Heart left ventricle (tissue), 16 donors: ENCODE measurements around the gene ZNF28. TPM values are rescaled to one million over a fixed set of nuclear protein-coding genes. Genes with fewer than 3 reads are reported as not detected.
"Not testable (repeated sequence)": the region's sequence is repeated elsewhere in the genome, so short reads cannot be mapped to it uniquely, and the experiment has no call there.

Source experiments
- ATAC-seq, 4 donors: fragments of 200-7000 bp; cut with Tn5 transposase; one replicate each; pipeline ENCODE4 v1.9.1; 2020 to 2022; ENCODE audit warnings: moderate library complexity in 4 of 4, mild to moderate bottlenecking in 3 of 4, moderate number of reproducible peaks in 1 of 4
- DNase-seq, 5 donors: peaks; one replicate each; pipeline ENCODE4 v3.0.0-alpha.2; 2020
- H3K27ac ChIP-seq, 12 donors: fragments of 200-600 bp; sonication (generic) in 4 of 12; one replicate each; pipeline versions ENCODE4 v1.5.0 to v1.8.0; 2016 to 2022; ENCODE audit warnings: mild to moderate bottlenecking in 2 of 12
- H3K27me3 ChIP-seq, 9 donors: fragments of 200-600 bp; sonication (generic) in 2 of 9; one replicate each; pipeline versions ENCODE4 v1.5.1 to v1.8.0; 2016 to 2022; ENCODE audit warnings: mild to moderate bottlenecking in 3 of 9
- H3K36me3 ChIP-seq, 9 donors: fragments of 200-600 bp; sonication (generic) in 2 of 9; one replicate each; pipeline versions ENCODE4 v1.5.0 to v1.8.0; 2018 to 2022; ENCODE audit warnings: mild to moderate bottlenecking in 2 of 9
- H3K4me1 ChIP-seq, 12 donors: fragments of 200-600 bp; sonication (generic) in 4 of 12; one replicate each; pipeline versions ENCODE4 v1.5.0 to v1.8.0; 2016 to 2022; ENCODE audit warnings: mild to moderate bottlenecking in 3 of 12
- H3K4me3 ChIP-seq, 12 donors: fragments of 200-600 bp; sonication (generic) in 4 of 12; one replicate each; pipeline versions ENCODE4 v1.5.0 to v1.8.0; 2017 to 2022; ENCODE audit warnings: mild to moderate bottlenecking in 9 of 12, moderate library complexity in 4 of 12
- H3K9me3 ChIP-seq, 12 donors: fragments of 200-600 bp; sonication (generic) in 4 of 12; one replicate each; pipeline versions ENCODE4 v1.5.0 to v1.8.0; 2016 to 2022; ENCODE audit warnings: mild to moderate bottlenecking in 1 of 12
- POLR2A ChIP-seq, 2 donors: fragments of 450-650 bp; IDR thresholded peaks; one replicate each; pipeline ENCODE4 v1.6.1; 2017; ENCODE audit warnings: antibody characterized with exemption in 2 of 2, mild to moderate bottlenecking in 2 of 2, moderate library complexity in 2 of 2
- WGBS, 4 donors: extraction: QIAGEN DNeasy Blood & Tissue Kit in 2 of 4; methylation state at CpG; one replicate each; pipeline versions ENCODE4 v1.1.5 to v1.1.7; 2013 to 2018; 5-methylcytosine and 5-hydroxymethylcytosine counted together
- intact Hi-C, 10 donors: fragments of 100-400 bp; cut with DNase I; formaldehyde crosslinking; loops; one replicate each; pipeline versions ENCODE4 v1.11.1 to v1.14.2; 2022
- polyA plus RNA-seq, 2 donors: library from polyadenylated mRNA; stranded (reverse); fragments of 200-250 nt; gene quantifications; one replicate each; pipeline ENCODE4 v1.2.3, GENCODE V29; 2013
- total RNA-seq, 9 donors: library from RNA; depleted of rRNA in 2 of 9; stranded (reverse); fragments of >200 nt in 2 of 9; fragmentation: NEBNext Ultra II Directional in 3 of 9; extraction: Animal tissue kit (Norgen Biotek cat#: 25700) in 3 of 9; gene quantifications; one replicate each; pipeline versions ENCODE4 v1.1.0 to v1.2.4, GENCODE V29; 2016 to 2023
- TF ChIP-seq, protein P1 (sequence below), 12 donors: fragments of 200-600 bp; sonication (generic) in 4 of 12; IDR thresholded peaks; one replicate each; pipeline versions ENCODE4 v1.5.0 to v1.8.0; 2018 to 2022; ENCODE audit warnings: antibody characterized with exemption in 12 of 12, mild to moderate bottlenecking in 5 of 12
- donor health status: ischemic (EF 13 %, LVEDD 7.1; RV severe dilation, severe dysfunction).
- donor health status: healthy with polysubstance abuse.
- donor health status: DM: no; HTN: yes; CAD: no.
- donor health status: DM: no; HTN: no; CAD: no.
- donor health status: ischemic (EF 25% LVEDD 6.9; RV normal size, moderate dysfunction).
- donor health status: ischemic (EF 25% LVEDD 5.7; RV mildly dilated, moderate dysfunction).
- donor health status: healthy.
- donor health status: DM: yes; HTN: yes; CAD: no.
- donor health status: ischemic (EF 35%, LVEDD 5.7; RV mildly dilated, moderate dysfunction).
- donor health status: nonischemic (EF 11% LVEDD 7.7; RV severe dilation, severe dysfunction).
- donor health status: DM: yes; HTN: yes; CAD: no.
- donor health status: PGD.
- donor health status: ischemic (EF 29% LVEDD 5.4; RV normal size, mild dysfunction).
- donor health status: nonischemic (EF 23%, LVEDD 6.1; RV moderate dilation, normal function).

ZNF28 gene
- total and polyA plus RNA-seq, 11 donors, result 2.3 to 11.4 (median 7.8) TPM

DNA sequence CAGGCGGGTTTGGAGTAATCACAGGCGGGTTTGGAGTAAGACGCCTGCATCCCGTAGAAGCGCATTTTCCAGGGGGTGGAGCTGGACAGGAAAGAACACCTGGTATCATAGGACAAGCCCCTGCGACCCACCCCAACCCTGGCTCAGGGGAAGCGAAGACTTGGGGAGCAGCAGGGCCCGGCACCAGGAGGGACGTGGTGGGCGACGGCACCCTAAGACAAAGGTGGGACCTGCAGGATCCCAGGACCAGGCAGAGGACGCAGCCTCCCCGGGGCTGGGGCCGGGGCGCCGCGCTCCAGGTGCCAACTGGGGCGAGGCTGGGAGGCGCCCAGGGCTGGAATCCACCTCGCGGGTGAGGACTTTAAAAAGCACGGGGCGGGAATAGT lies 35.4 kb downstream of the ZNF28 start:
- intact Hi-C loops, result no loop called here
- Histone ChIP-seq H3K9me3 (peaks cover 0 to 3% (median 0%) of the 10 kb centered on the region in 12 donors), H3K27me3 (no peaks in the 10 kb centered on the region), H3K4me1 (peaks cover 0 to 18% (median 4%) of the 10 kb centered on the region in 12 donors), H3K36me3 (peaks cover 0 to 5% (median 0%) of the 10 kb centered on the region in 9 donors), H3K27ac (peak overlapping the region in 11 of 12 donors; percentile 38 to 82 (median 59)), H3K4me3 (peak overlapping the region; percentile 15 to 83 (median 69))
- ATAC-seq, result peak; percentile 6 to 41 (median 34)
- WGBS, 4 donors, result 4 to 6% (median 5%) methylated on average over 23 of the region's 23 CpGs
- TF ChIP-seq POLR2A (IDR thresholded peaks at IDR 0.05), result no peak
- TF ChIP-seq, protein P1, sequence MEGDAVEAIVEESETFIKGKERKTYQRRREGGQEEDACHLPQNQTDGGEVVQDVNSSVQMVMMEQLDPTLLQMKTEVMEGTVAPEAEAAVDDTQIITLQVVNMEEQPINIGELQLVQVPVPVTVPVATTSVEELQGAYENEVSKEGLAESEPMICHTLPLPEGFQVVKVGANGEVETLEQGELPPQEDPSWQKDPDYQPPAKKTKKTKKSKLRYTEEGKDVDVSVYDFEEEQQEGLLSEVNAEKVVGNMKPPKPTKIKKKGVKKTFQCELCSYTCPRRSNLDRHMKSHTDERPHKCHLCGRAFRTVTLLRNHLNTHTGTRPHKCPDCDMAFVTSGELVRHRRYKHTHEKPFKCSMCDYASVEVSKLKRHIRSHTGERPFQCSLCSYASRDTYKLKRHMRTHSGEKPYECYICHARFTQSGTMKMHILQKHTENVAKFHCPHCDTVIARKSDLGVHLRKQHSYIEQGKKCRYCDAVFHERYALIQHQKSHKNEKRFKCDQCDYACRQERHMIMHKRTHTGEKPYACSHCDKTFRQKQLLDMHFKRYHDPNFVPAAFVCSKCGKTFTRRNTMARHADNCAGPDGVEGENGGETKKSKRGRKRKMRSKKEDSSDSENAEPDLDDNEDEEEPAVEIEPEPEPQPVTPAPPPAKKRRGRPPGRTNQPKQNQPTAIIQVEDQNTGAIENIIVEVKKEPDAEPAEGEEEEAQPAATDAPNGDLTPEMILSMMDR (IDR thresholded peaks at IDR 0.05), result no peak
- peak in 3 of 5 donors; percentile 9 to 62 (median 28) for DNase-seq

DNA sequence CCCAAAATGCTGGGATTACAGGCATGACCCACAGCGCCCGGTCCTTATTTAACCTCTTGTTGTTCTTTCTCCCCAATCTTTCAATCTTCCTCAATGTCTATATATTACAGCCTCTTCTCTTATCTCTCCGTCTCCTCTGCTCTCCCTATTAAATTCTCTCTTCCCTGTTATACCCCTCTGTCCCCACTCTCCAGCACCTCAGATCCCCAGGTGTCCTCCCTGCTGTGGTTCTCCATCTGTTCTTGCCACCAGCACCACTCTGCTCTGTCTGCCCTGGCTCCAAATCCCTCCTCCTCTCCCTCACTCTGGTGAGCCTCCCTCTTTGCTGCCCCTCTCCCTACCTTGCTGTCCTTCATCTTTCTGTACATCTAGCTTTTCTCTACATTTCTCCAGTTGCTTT lies 35.9 kb downstream of the ZNF28 start:
- peak overlapping the region in 4 of 12 donors; percentile 59 to 83 (median 74) for H3K4me3 ChIP-seq
- no peaks in the 10 kb centered on the region for H3K27me3 ChIP-seq
- TF ChIP-seq POLR2A (IDR thresholded peaks at IDR 0.05), result no peak
- TF ChIP-seq, protein P1 (IDR thresholded peaks at IDR 0.05), result no peak
- peaks cover 0 to 7% (median 0%) of the 10 kb centered on the region in 9 donors for H3K36me3 ChIP-seq
- H3K4me1 ChIP-seq, result peaks cover 0 to 18% (median 4%) of the 10 kb centered on the region in 12 donors
- peak overlapping the region in 1 of 12 donors; percentile 82 for H3K27ac ChIP-seq
- intact Hi-C loops, result no loop called here
- 85 to 89% (median 88%) methylated on average over 3 of the region's 3 CpGs for WGBS, 4 donors
- peaks cover 0 to 3% (median 0%) of the 10 kb centered on the region in 12 donors for H3K9me3 ChIP-seq
- ATAC-seq (no peak), DNase-seq (no peak)

DNA sequence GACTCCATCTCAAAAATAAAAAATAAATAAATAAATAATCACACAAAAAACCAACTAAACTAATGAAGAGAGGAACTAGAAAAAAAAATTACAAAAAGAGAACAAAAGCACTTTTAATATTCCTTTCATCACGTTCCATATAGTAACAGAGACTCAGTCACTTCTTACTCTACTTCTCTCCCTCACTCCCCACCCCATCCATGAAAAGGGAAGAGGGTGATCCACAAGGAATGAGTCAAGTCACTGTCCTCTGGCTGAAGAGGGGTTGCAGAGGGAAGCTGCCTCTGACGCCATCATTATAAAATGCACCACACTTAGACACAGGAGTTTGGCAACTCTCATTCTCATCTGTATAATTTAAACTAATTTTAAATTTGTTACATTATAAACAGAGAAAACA lies 38.6 kb downstream of the ZNF28 start:
- Histone ChIP-seq H3K36me3 (peaks cover 0 to 15% (median 7%) of the 10 kb centered on the region in 9 donors), H3K4me1 (peaks cover 0 to 18% (median 4%) of the 10 kb centered on the region in 12 donors)
- H3K27me3 ChIP-seq, H3K27ac ChIP-seq, H3K4me3 ChIP-seq, intact Hi-C loops, ATAC-seq, H3K9me3 ChIP-seq, DNase-seq: not testable (repeated sequence)
- WGBS, 4 donors, result 77 to 91% (median 84%) methylated on average over 2 of the region's 2 CpGs

DNA sequence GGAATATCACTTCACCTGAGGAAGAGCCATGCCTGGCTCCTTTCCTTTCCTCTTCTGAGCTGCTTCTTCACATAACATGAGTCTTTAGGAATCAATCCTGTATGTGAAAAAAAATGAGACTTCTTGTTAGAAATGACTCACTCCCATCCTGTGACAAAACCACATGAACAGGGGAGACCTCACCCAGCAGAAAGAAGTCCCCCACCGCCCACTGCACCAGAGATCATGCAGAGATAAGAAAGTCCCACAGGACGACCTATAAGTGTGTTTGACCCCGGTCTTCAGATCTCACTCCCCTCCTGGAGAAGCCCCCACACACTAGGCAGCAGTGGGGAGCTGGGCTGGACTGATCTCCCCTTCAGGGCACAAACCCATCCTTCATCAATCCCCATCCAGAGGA lies 42.6 kb downstream of the ZNF28 start:
- Histone ChIP-seq H3K4me3 (no peak overlapping the region), H3K36me3 (peaks cover 0 to 36% (median 15%) of the 10 kb centered on the region in 9 donors), H3K9me3 (peaks cover 0 to 9% (median 0%) of the 10 kb centered on the region in 12 donors), H3K27ac (no peak overlapping the region), H3K27me3 (no peaks in the 10 kb centered on the region), H3K4me1 (no peaks in the 10 kb centered on the region)
- ATAC-seq (no peak), DNase-seq (no peak)
- WGBS, 4 donors, result 63 to 76% (median 71%) methylated on average over 3 of the region's 3 CpGs
- TF ChIP-seq, protein P1 (IDR thresholded peaks at IDR 0.05), result no peak
- no peak for TF ChIP-seq POLR2A (IDR thresholded peaks at IDR 0.05)
- intact Hi-C loops, result no loop called here

DNA sequence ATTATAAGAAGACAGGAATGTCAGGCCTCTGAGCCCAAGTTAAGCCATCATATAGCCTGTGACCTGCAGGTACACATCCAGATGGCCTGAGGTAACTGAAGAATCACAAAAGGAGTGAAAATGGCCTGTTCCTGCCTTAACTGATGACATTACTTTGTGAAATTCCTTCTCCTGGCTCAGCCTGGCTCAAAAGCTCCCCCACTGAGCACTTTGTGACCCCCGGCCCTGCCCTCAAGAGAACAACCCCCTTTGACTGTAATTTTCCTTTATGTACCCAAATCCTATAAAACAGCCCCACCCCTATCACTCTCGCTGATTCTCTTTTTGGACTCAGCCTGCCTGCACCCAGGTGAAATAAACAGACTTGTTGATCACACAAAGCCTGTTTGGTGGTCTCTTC lies 65.0 kb downstream of the ZNF28 start:
- WGBS, 4 donors, result 85 to 89% (median 86%) methylated on average over 2 of the region's 2 CpGs
- H3K27ac ChIP-seq, H3K27me3 ChIP-seq, H3K4me1 ChIP-seq, H3K4me3 ChIP-seq, ATAC-seq, intact Hi-C loops, H3K9me3 ChIP-seq, H3K36me3 ChIP-seq, DNase-seq: not testable (repeated sequence)
